ENCODE data around the gene TMEM258.

The TMEM258 gene

GRCh38 chr11:61754534-61755482, 37.6 kb downstream of the TMEM258 start:
- no peak for DNase-seq

- DNase-seq: no peak
Observed at GRCh38 chr11:61753672-61754071, 38.7 kb downstream of the TMEM258 start.

DNA sequence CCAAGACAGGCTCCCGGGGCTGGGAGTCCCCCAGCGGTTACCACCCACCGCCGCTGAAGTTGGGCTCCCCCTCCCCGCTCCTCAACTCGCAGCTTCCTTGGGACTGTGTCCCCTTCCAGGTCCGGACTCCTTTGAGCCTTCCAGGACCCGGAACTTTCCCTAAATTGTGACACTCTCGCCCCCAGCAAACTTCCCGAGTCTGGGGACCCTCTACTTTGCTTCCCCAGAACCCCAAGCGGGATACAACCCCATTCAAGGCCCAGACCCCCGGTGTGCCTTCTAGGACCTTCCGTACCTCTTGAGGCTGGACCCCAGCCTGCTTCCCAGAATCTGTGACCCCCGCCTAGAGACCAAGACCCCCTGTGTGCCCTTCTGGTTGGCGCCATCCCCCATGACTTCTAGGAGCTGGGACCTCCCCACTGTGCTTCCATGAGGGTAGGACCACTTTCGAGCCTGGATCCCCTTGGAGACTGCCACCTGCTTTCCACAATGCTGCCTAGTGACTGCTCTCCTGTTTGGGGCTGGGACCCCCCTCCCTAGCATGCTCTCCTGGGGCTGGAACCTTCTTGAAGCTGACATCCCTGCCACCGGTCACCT, 39.4 kb downstream of the TMEM258 start:
- no peak for DNase-seq

DNA sequence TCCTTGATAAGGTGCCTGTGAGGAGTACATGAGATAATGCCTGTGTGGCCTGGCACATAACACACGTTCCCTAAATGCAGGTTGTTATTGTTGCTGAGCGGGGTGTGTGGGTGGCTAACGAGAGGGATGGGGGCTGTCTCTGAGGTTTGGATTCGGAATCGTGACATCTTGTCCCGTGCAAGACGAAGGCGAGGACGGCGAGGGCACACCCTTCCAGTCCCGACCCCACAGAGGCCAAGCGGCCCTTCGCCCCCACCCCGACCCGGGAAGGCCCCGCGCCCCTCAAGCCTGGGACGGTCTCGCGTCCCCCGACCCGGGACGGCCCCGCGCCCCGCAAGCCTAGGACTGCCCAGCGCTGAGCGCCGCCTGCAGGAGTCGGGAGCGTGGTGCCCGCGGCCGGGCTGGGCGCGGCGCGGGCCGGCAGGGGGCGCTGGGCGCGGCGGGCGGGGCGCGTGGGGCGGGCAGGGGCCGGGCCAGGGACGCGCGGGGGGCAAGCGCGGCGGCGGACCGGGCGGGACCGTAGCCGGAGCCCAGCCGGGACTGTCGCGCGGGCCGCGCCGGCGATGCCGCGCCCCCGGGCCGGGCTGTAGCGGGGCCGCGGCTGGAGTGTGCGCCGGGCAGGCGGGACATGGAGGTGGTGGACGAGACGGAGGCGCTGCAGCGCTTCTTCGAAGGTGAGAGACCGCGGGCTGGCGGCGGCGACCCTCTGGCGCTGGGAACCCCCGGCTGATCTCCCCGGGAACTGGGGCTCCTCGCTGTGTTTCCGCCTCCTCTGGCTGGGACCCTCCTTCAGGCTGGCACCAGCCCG, 40.1 kb downstream of the TMEM258 start, which contains the start of gene MYRF:
MYRF (plus strand) TSS at position 520 of the 808 bp plus-strand sequence; CDS start at position 629, 109 bp downstream.
- peak; percentile 74 to 80 for DNase-seq

DNA sequence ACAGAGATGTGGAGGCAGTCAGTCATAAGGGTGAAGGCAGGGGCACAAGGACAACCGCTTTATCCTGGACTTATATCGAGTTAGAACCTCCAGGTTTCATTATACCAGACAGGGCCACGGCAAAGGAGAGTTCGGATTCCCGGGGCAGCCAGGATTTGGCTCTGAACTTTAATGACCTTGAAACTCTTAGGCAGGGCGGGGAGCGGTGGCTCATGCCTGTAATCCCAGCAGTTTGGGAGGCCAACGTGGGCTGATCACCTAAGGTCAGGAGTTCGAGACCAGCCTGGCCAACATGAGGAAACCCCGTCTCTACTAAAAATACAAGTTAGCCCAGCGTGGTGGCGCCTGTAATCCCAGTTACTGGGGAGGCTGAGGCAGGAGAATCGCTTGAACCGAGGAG, 41.0 kb downstream of the TMEM258 start:
- no peak for DNase-seq

- DNase-seq: no peak
Observed at GRCh38 chr11:61750631-61751273, 41.6 kb downstream of the TMEM258 start.

GRCh38 chr11:61749591-61750217, 42.7 kb downstream of the TMEM258 start:
- DNase-seq: no peak

DNA sequence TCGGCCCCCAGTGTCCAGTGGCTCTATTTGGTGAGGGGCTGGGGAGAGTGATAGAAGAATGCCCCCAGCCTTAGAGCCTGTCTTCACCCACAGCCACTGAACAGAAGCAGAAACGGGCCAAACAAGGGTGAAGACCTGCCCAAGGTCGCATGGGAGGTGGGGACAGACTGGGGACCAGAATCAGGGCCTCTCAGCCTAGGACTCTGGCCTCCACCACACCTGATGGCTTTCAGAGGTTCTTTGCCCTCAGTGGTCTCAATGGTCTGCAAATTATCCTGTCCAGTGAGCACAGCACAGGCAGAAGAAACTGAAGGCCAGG, 44.5 kb downstream of the TMEM258 start:
- DNase-seq: no peak

DNA sequence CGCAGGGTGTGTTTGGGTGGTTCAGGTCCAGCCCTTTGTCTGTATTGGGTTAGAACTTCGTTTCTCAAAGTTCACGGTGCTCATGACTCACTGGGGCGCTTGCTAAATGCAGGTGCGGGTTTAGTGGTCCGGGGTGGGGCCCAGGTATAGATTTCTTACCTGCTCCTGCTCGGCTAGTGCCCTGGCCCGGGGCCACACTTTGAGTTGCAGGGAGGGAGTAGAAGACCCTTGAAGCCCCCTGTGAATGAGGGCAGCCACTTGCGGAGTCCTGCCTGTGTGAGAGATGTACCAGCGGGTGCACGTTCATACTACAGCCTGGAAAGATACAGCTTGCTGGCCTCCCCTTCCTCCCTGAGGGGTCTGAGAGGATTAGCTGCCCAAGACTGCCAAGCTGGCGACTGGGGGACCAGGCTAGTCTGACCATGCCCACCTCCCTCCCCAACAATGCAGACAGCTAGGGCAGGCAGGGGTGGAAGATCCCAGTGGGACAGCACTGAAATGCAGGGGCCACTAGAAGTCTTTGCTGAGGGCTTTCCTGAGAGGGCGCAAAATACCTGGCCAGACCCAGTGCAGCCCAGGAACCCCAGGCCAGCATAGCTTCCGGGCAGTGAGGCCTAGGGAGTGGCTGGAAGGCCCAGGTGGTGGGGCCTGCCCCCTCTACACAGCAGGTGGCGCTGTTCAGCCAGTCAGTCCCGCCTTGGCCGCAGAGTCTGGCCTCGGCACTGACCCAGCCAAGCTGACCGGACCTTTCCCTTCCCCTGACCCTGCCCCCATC, 45.0 kb downstream of the TMEM258 start:
- peak; percentile 65 to 72 for DNase-seq

DNA sequence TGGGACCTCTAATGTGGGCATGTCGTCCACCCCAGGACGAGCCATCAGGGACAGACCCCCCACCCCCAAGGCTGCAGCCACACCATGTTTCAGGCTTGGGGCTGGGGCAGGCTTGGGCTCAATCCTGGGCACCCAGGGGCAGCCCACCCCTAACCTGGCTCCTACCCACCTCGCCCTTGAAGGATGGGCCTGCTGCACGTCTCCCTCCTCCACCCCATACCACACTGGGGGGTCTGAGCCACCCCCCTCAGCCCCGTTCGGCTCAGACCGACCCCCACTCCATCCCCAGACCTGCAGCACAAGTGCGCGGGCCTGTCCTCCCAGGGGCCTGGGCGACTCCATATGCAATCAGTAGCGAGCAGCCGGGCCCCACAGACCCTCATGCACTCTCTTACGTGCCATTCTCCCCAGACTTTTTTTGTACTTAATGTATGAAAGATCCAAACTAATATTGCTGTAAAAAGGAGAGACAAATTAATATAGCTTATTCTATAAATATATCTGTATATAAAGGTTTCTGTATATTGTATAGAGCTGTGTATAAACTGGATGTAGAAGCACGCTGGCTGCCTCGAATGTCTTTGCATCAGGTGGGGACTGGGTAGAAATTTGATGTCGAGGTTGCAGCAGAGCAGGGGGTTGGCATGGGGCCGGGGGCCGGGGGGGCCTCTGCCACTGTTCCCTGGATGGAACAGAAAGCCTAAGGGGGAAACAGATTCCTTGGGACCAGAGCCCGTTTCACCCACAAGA, 45.8 kb downstream of the TMEM258 start:
- DNase-seq: no peak

GRCh38 chr11:61745781-61746441, 46.5 kb downstream of the TMEM258 start:
- DNase-seq: no peak

- no peak for DNase-seq
Observed at GRCh38 chr11:61744609-61745156, 47.7 kb downstream of the TMEM258 start.

DNA sequence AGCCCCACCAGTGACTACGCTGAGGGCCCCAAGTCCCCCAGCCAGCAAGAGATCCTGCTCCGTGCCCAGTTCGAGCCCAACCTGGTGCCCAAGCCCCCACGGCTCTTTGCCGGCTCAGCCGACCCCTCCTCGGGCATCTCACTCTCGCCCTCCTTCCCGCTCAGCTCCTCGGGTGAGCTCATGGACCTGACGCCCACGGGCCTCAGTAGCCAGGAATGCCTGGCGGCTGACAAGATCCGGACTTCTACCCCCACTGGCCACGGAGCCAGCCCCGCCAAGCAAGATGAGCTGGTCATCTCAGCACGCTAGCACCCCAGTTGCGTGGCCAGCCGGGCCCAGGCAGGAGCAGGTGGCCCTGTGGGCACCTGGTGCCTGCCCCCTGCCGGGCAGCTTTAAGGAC, 48.2 kb downstream of the TMEM258 start:
- no peak for DNase-seq

DNA sequence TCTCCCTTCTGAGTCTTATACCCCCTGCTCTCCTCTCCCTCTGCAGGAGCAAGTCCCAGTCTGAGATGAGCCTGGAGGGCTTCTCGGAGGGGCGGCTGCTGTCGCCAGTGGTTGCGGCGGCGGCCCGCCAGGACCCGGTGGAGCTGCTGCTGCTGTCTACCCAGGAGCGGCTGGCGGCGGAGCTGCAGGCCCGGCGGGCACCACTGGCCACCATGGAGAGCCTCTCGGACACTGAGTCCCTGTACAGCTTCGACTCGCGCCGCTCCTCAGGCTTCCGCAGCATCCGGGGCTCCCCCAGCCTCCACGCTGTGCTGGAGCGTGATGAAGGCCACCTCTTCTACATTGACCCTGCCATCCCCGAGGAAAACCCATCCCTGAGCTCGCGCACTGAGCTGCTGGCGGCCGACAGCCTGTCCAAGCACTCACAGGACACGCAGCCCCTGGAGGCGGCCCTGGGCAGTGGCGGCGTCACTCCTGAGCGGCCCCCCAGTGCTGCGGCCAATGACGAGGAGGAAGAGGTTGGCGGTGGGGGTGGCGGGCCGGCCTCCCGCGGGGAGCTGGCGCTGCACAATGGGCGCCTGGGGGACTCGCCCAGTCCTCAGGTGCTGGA, 48.8 kb downstream of the TMEM258 start:
- no peak for DNase-seq

- no peak for DNase-seq
Observed at GRCh38 chr11:61742391-61742790, 50.0 kb downstream of the TMEM258 start.

- DNase-seq: no peak
Observed at GRCh38 chr11:61739966-61740365, 52.4 kb downstream of the TMEM258 start.

- no peak for DNase-seq
Observed at GRCh38 chr11:61739413-61739812, 53.0 kb downstream of the TMEM258 start.
